ENCODE measurements around the gene CDC20. TPM values are rescaled to one million over a fixed set of nuclear protein-coding genes. Genes with fewer than 3 reads are reported as not detected.

Gene CDC20
- total RNA-seq, 2 donors from 2014 or later: 108 to 163 TPM

GRCh38 chr1:43352881-43353280 lies 5.9 kb upstream of the CDC20 start:
- peaks cover 9% of the 10 kb centered on the region for H3K4me1 Mint-ChIP-seq (ENCODE audit: low read depth)
- peaks cover 0 to 3% of the 10 kb centered on the region in 2 donors for H3K36me3 Mint-ChIP-seq (ENCODE audit: insufficient read depth in 2 of 2)
- DNase-seq (no peak), ATAC-seq (replicated peaks in 1 of 2) (no peak)
- H3K27ac Mint-ChIP-seq: no peak overlapping the region
- no peak overlapping the region for H3K4me3 Mint-ChIP-seq
- no peaks in the 10 kb centered on the region for H3K9me3 Mint-ChIP-seq
- no peaks in the 10 kb centered on the region for H3K27me3 Mint-ChIP-seq (ENCODE audit: low read depth)

GRCh38 chr1:43354471-43354870 lies 4.3 kb upstream of the CDC20 start:
- H3K36me3 Mint-ChIP-seq (ENCODE audit: insufficient read depth in 2 of 2): peaks cover 2 to 3% of the 10 kb centered on the region in 2 donors
- H3K27me3 Mint-ChIP-seq (ENCODE audit: low read depth): no peaks in the 10 kb centered on the region
- no peak overlapping the region for H3K4me3 Mint-ChIP-seq
- DNase-seq (no peak), ATAC-seq (replicated peaks in 1 of 2) (no peak)
- no peak overlapping the region for H3K27ac Mint-ChIP-seq
- peaks cover 14% of the 10 kb centered on the region for H3K4me1 Mint-ChIP-seq (ENCODE audit: low read depth)
- no peaks in the 10 kb centered on the region for H3K9me3 Mint-ChIP-seq

- no peak for DNase-seq
- peaks cover 17% of the 10 kb centered on the region for H3K4me1 Mint-ChIP-seq (ENCODE audit: low read depth)
- H3K36me3 Mint-ChIP-seq (ENCODE audit: insufficient read depth in 2 of 2): peaks cover 4 to 7% of the 10 kb centered on the region in 2 donors
- H3K9me3 Mint-ChIP-seq: no peaks in the 10 kb centered on the region
- no peak overlapping the region for H3K27ac Mint-ChIP-seq
- H3K4me3 Mint-ChIP-seq: no peak overlapping the region
- ATAC-seq (replicated peaks in 1 of 2): no peak
- H3K27me3 Mint-ChIP-seq (ENCODE audit: low read depth): no peaks in the 10 kb centered on the region
Observed at GRCh38 chr1:43354936-43355335, 3.8 kb upstream of the CDC20 start.

GRCh38 chr1:43357251-43357650 lies 1.5 kb upstream of the CDC20 start:
- Mint-ChIP-seq H3K4me1 (ENCODE audit: low read depth) (peaks cover 40% of the 10 kb centered on the region), H3K36me3 (ENCODE audit: insufficient read depth in 2 of 2) (peaks cover 17 to 22% of the 10 kb centered on the region in 2 donors), H3K9me3 (no peaks in the 10 kb centered on the region), H3K27me3 (ENCODE audit: low read depth) (no peaks in the 10 kb centered on the region), H3K27ac (no peak overlapping the region), H3K4me3 (peak overlapping the region in 1 of 2 donors; percentile 95)
- ATAC-seq (replicated peaks in 1 of 2) (no peak), DNase-seq (no peak)

GRCh38 chr1:43358121-43358745 lies 548 bp upstream of the CDC20 start:
- Mint-ChIP-seq H3K4me1 (ENCODE audit: low read depth) (peaks cover 50% of the 10 kb centered on the region), H3K27ac (peak overlapping the region; percentile 88), H3K36me3 (ENCODE audit: insufficient read depth in 2 of 2) (peaks cover 17 to 26% of the 10 kb centered on the region in 2 donors), H3K4me3 (peak overlapping the region; percentile 83 to 95), H3K9me3 (no peaks in the 10 kb centered on the region), H3K27me3 (ENCODE audit: low read depth) (no peaks in the 10 kb centered on the region)
- peak; percentile 18 to 23 for ATAC-seq (replicated peaks in 1 of 2)
- DNase-seq: peak in 1 of 2 donors; percentile 20

GRCh38 chr1:43359696-43360095 lies 915 bp downstream of the CDC20 start:
- Mint-ChIP-seq H3K9me3 (no peaks in the 10 kb centered on the region), H3K36me3 (ENCODE audit: insufficient read depth in 2 of 2) (peaks cover 21 to 35% of the 10 kb centered on the region in 2 donors), H3K27me3 (ENCODE audit: low read depth) (no peaks in the 10 kb centered on the region), H3K4me3 (peak overlapping the region; percentile 83 to 95), H3K4me1 (ENCODE audit: low read depth) (peaks cover 51% of the 10 kb centered on the region), H3K27ac (peak overlapping the region; percentile 42)
- DNase-seq (no peak), ATAC-seq (replicated peaks in 1 of 2) (no peak)

GRCh38 chr1:43360616-43361015 lies 1.8 kb downstream of the CDC20 start:
- Mint-ChIP-seq H3K27ac (peak overlapping the region; percentile 16), H3K36me3 (ENCODE audit: insufficient read depth in 2 of 2) (peaks cover 21 to 41% of the 10 kb centered on the region in 2 donors), H3K4me1 (ENCODE audit: low read depth) (peaks cover 60% of the 10 kb centered on the region), H3K27me3 (ENCODE audit: low read depth) (no peaks in the 10 kb centered on the region), H3K9me3 (no peaks in the 10 kb centered on the region), H3K4me3 (peak overlapping the region; percentile 83 to 95)
- DNase-seq (no peak), ATAC-seq (replicated peaks in 1 of 2) (no peak)

GRCh38 chr1:43363283-43363934 lies 4.6 kb downstream of the CDC20 start:
- H3K36me3 Mint-ChIP-seq (ENCODE audit: insufficient read depth in 2 of 2): peaks cover 23 to 38% of the 10 kb centered on the region in 2 donors

GRCh38 chr1:43363935-43364525 lies 5.2 kb downstream of the CDC20 start:
- DNase-seq: no peak
- H3K4me1 Mint-ChIP-seq (ENCODE audit: low read depth): peaks cover 69% of the 10 kb centered on the region
- no peak for ATAC-seq (replicated peaks in 1 of 2)
- no peaks in the 10 kb centered on the region for H3K27me3 Mint-ChIP-seq (ENCODE audit: low read depth)
- H3K9me3 Mint-ChIP-seq: no peaks in the 10 kb centered on the region
- H3K4me3 Mint-ChIP-seq: no peak overlapping the region
- peaks cover 21 to 38% of the 10 kb centered on the region in 2 donors for H3K36me3 Mint-ChIP-seq (ENCODE audit: insufficient read depth in 2 of 2)
- H3K27ac Mint-ChIP-seq: peak overlapping the region; percentile 12

More at GRCh38 chr1:43363283-43363934, 4.6 kb downstream of the CDC20 start:
- H3K9me3 Mint-ChIP-seq: no peaks in the 10 kb centered on the region
- peaks cover 64% of the 10 kb centered on the region for H3K4me1 Mint-ChIP-seq (ENCODE audit: low read depth)
- no peaks in the 10 kb centered on the region for H3K27me3 Mint-ChIP-seq (ENCODE audit: low read depth)
- no peak overlapping the region for H3K27ac Mint-ChIP-seq
- DNase-seq (no peak), ATAC-seq (replicated peaks in 1 of 2) (no peak)
- H3K4me3 Mint-ChIP-seq: no peak overlapping the region

GRCh38 chr1:43365678-43366077 lies 6.9 kb downstream of the CDC20 start:
- H3K4me1 Mint-ChIP-seq (ENCODE audit: low read depth): peaks cover 59% of the 10 kb centered on the region
- DNase-seq: no peak
- H3K27me3 Mint-ChIP-seq (ENCODE audit: low read depth): no peaks in the 10 kb centered on the region
- no peak for ATAC-seq (replicated peaks in 1 of 2)
- peak overlapping the region; percentile 94 for H3K4me3 Mint-ChIP-seq
- H3K36me3 Mint-ChIP-seq (ENCODE audit: insufficient read depth in 2 of 2): peaks cover 15 to 31% of the 10 kb centered on the region in 2 donors
- H3K27ac Mint-ChIP-seq: peak overlapping the region; percentile 62
- H3K9me3 Mint-ChIP-seq: no peaks in the 10 kb centered on the region

- ATAC-seq (replicated peaks in 1 of 2): no peak
- DNase-seq: peak in 1 of 2 donors; percentile 13
- Mint-ChIP-seq H3K27me3 (ENCODE audit: low read depth) (no peaks in the 10 kb centered on the region), H3K36me3 (ENCODE audit: insufficient read depth in 2 of 2) (peaks cover 14 to 30% of the 10 kb centered on the region in 2 donors), H3K4me3 (peak overlapping the region; percentile 94), H3K4me1 (ENCODE audit: low read depth) (peaks cover 59% of the 10 kb centered on the region), H3K9me3 (no peaks in the 10 kb centered on the region), H3K27ac (peak overlapping the region; percentile 62)
Observed at GRCh38 chr1:43366179-43366578, 7.4 kb downstream of the CDC20 start.

- H3K9me3 Mint-ChIP-seq: no peaks in the 10 kb centered on the region
- peak overlapping the region; percentile 78 for H3K27ac Mint-ChIP-seq
- peaks cover 10 to 25% of the 10 kb centered on the region in 2 donors for H3K36me3 Mint-ChIP-seq (ENCODE audit: insufficient read depth in 2 of 2)
- H3K27me3 Mint-ChIP-seq (ENCODE audit: low read depth): no peaks in the 10 kb centered on the region
- ATAC-seq (replicated peaks in 1 of 2) (no peak), DNase-seq (no peak)
- H3K4me1 Mint-ChIP-seq (ENCODE audit: low read depth): peaks cover 54% of the 10 kb centered on the region
- peak overlapping the region; percentile 94 for H3K4me3 Mint-ChIP-seq
Observed at GRCh38 chr1:43366601-43367025, 7.8 kb downstream of the CDC20 start.
